ENCODE results near the gene FRMD4A. TPM values are rescaled to one million over a fixed set of nuclear protein-coding genes. Genes with fewer than 3 reads are reported as not detected.
A peak's percentile ranks its signal among the peaks of the same experiment; 100 is the strongest.

Gene FRMD4A
- total and polyA plus RNA-seq, 5 donors from 2014 or later, result 0.34 to 2.4 (median 0.54) TPM

DNA sequence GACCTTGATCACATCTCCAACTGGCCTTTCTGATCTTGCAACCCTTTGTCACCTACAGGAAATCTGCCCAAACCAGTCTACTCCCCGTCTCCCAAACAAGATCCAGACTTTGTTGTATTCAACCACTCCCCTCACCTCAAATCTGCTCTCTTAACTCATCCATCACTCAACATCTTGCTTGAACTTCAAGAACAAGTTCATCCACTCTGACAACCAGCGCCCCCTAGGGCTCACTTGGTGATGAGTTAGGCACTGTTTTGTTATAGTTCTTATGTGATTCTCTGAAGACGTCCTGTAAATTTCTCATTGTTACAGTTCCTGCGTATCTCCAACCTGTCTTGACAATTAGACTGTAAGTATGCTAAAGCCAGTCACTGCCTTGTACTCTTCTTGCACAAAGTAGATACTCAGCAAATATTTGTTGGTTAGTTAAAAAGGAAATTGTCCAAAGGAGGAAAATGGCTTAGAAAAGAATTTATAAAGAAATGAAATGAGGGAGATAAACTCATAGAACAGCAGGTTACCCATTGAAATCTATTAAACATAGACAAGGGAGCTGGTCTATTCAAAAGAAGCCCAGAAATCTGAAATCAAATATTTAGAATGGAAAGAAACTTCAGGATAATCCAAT lies 5.3 kb downstream of the FRMD4A start:
- Histone ChIP-seq H3K27ac (ENCODE audit: insufficient read depth, low read length, poor library complexity, severe bottlenecking) (no peak overlapping the region), H3K9me3 (ENCODE audit: control insufficient read depth in 2 of 2, low read length in 2 of 2) (no peaks in the 10 kb centered on the region), H3K27me3 (ENCODE audit: control insufficient read depth, insufficient read depth, low read length) (peaks cover 4% of the 10 kb centered on the region), H3K36me3 (ENCODE audit: control insufficient read depth, insufficient read depth, low read length) (no peaks in the 10 kb centered on the region), H3K4me1 (ENCODE audit: control insufficient read depth, insufficient read depth, low read length, poor library complexity, severe bottlenecking) (no peaks in the 10 kb centered on the region), H3K4me3 (ENCODE audit: low read depth, low read length) (no peak overlapping the region)
- Mint-ChIP-seq H3K36me3 (peaks cover 3% of the 10 kb centered on the region), H3K27me3 (peaks cover 19% of the 10 kb centered on the region), H3K4me1 (peaks cover 0 to 4% (median 0%) of the 10 kb centered on the region in 4 donors), H3K27ac (no peak overlapping the region), H3K4me3 (no peak overlapping the region), H3K9me3 (peaks cover 0 to 4% (median 0%) of the 10 kb centered on the region in 7 donors)
- DNase-seq (peak in 2 of 3 donors; percentile 11 to 62), ATAC-seq (ENCODE audit: low read depth in 2 of 2) (no peak)

DNA sequence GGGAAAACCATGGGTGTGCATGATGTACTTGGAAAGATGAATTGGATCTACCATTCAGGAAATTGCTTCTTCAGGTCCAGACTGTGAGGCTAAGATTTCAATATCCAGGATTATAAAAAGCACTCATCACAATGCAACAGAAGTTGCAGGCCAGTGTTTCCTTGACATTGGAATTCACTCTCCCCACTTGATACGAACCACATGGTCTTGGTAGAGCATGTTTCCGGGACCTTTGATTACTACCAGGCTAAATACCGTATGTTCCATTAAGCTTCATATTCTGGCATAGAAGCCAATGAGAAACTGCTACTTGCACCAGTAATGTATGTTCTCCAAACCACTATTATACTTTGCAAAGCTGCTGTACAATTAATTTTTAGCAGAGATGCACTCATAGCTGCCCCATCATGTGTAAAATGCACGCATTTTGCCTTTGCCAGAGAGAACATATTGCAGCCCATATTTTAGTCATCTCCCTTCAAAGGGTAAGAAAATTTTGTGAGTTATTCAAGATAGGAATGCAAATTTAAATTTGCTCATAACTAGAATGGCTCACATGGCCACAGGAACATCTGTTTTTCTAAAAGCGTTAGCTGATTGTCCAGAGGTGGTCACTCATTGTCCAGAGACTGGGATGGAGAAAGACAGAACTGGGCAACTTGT lies 8.1 kb downstream of the FRMD4A start:
- H3K36me3 ChIP-seq (ENCODE audit: control insufficient read depth, insufficient read depth, low read length), result no peaks in the 10 kb centered on the region
- H3K4me3 ChIP-seq (ENCODE audit: low read depth, low read length), result no peak overlapping the region
- Mint-ChIP-seq H3K36me3 (peaks cover 5% of the 10 kb centered on the region), H3K9me3 (peaks cover 0 to 5% (median 0%) of the 10 kb centered on the region in 7 donors), H3K27me3 (peaks cover 9% of the 10 kb centered on the region), H3K27ac (no peak overlapping the region), H3K4me1 (peaks cover 0 to 4% (median 0%) of the 10 kb centered on the region in 4 donors), H3K4me3 (no peak overlapping the region)
- no peaks in the 10 kb centered on the region for H3K4me1 ChIP-seq (ENCODE audit: control insufficient read depth, insufficient read depth, low read length, poor library complexity, severe bottlenecking)
- DNase-seq (no peak), ATAC-seq (ENCODE audit: low read depth in 2 of 2) (no peak)
- H3K9me3 ChIP-seq (ENCODE audit: control insufficient read depth in 2 of 2, low read length in 2 of 2), result no peaks in the 10 kb centered on the region
- H3K27me3 ChIP-seq (ENCODE audit: control insufficient read depth, insufficient read depth, low read length), result peaks cover 9% of the 10 kb centered on the region
- no peak overlapping the region for H3K27ac ChIP-seq (ENCODE audit: insufficient read depth, low read length, poor library complexity, severe bottlenecking)

DNA sequence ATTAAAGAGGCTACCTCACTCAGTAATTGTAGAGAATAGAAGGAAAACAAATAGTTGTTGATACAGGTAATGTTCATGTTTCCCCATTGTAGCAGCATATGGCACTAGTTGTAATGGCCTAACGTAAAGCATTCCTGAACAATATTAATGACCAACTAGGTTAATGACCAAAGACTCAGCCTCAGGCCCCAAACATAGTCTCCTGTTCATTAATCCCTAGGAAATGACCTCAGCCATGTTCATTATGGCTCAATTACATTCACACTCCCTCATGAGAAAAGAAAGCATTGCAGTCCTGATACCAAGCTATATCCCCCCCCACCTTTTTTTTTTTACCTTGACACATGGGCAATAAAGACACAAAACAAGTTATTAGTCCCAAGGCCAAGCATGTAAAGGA lies 12.7 kb downstream of the FRMD4A start:
- Histone ChIP-seq H3K4me3 (ENCODE audit: low read depth, low read length) (no peak overlapping the region), H3K36me3 (ENCODE audit: control insufficient read depth, insufficient read depth, low read length) (no peaks in the 10 kb centered on the region), H3K27me3 (ENCODE audit: control insufficient read depth, insufficient read depth, low read length) (peaks cover 10% of the 10 kb centered on the region), H3K4me1 (ENCODE audit: control insufficient read depth, insufficient read depth, low read length, poor library complexity, severe bottlenecking) (no peaks in the 10 kb centered on the region), H3K27ac (ENCODE audit: insufficient read depth, low read length, poor library complexity, severe bottlenecking) (no peak overlapping the region), H3K9me3 (ENCODE audit: control insufficient read depth in 2 of 2, low read length in 2 of 2) (no peaks in the 10 kb centered on the region)
- H3K36me3 Mint-ChIP-seq, result peaks cover 5% of the 10 kb centered on the region
- DNase-seq, result no peak
- peaks cover 0 to 3% (median 0%) of the 10 kb centered on the region in 7 donors for H3K9me3 Mint-ChIP-seq
- H3K4me3 Mint-ChIP-seq, result no peak overlapping the region
- no peak overlapping the region for H3K27ac Mint-ChIP-seq
- no peak for ATAC-seq (ENCODE audit: low read depth in 2 of 2)
- no peaks in the 10 kb centered on the region for H3K4me1 Mint-ChIP-seq
- peaks cover 23% of the 10 kb centered on the region for H3K27me3 Mint-ChIP-seq

DNA sequence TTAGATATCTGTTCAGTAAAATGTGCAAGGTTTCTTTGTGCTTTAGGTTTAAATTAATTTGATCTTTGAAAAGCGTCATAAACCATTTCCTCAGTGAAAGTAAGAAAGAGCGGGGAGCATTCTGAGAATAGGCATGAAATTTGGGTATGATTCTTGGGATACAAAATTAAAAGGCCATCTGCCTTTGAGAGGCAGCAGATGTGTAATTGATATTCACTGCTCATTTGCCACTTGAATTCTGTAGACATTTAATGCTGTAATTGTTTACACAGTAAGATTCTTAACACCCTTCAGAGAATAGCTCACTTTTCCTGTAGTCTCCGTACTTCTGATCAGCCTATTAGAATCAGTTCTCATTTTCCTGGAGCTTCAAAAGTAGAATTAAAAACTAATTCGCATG lies 18.7 kb downstream of the FRMD4A start:
- H3K4me3 Mint-ChIP-seq, result no peak overlapping the region
- H3K4me1 Mint-ChIP-seq, result no peaks in the 10 kb centered on the region
- H3K9me3 ChIP-seq (ENCODE audit: control insufficient read depth in 2 of 2, low read length in 2 of 2), result no peaks in the 10 kb centered on the region
- no peak overlapping the region for H3K4me3 ChIP-seq (ENCODE audit: low read depth, low read length)
- H3K27me3 ChIP-seq (ENCODE audit: control insufficient read depth, insufficient read depth, low read length), result peaks cover 5% of the 10 kb centered on the region
- H3K4me1 ChIP-seq (ENCODE audit: control insufficient read depth, insufficient read depth, low read length, poor library complexity, severe bottlenecking), result no peaks in the 10 kb centered on the region
- no peaks in the 10 kb centered on the region for H3K36me3 ChIP-seq (ENCODE audit: control insufficient read depth, insufficient read depth, low read length)
- H3K27ac Mint-ChIP-seq, result no peak overlapping the region
- H3K9me3 Mint-ChIP-seq, result peaks cover 0 to 2% (median 0%) of the 10 kb centered on the region in 7 donors
- no peak for ATAC-seq (ENCODE audit: low read depth in 2 of 2)
- no peak overlapping the region for H3K27ac ChIP-seq (ENCODE audit: insufficient read depth, low read length, poor library complexity, severe bottlenecking)
- H3K36me3 Mint-ChIP-seq, result peaks cover 4% of the 10 kb centered on the region
- H3K27me3 Mint-ChIP-seq, result peaks cover 29% of the 10 kb centered on the region
- no peak for DNase-seq

DNA sequence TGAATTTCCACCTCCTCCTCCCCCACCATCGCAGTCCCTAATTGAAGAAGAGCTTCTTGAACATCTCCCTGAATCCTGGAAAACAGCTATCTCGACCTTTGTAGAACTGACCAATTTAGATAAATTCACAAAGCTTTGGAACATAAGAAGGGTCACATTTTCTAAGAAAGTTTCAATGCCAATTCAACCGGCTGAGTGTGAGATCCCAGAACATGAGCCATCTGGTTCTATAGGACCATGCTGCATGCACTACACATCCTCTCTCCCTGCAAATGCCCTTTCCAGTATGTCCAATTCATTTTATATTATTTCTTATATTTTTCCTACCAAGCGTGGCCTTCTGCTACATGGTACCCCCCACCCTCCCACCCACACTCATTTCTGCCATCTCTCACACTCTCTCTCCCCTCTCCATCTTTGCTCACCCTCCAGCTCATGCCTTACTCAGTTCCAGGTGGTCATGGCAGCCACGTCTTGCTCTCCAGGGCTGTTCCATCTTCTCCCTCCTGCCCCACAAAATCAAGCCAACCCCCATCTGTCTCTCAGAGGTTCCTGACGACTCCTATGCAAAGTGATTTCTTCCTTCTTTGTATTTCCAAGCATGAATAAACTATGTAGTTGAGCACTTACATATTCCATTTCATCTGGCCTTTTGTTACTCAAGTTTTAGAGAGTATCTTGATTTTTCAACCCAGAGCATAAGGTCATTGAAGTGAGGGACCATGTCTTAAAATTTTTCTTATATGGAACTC lies 19.3 kb downstream of the FRMD4A start:
- Histone ChIP-seq H3K27ac (ENCODE audit: insufficient read depth, low read length, poor library complexity, severe bottlenecking) (no peak overlapping the region), H3K9me3 (ENCODE audit: control insufficient read depth in 2 of 2, low read length in 2 of 2) (no peaks in the 10 kb centered on the region), H3K4me1 (ENCODE audit: control insufficient read depth, insufficient read depth, low read length, poor library complexity, severe bottlenecking) (no peaks in the 10 kb centered on the region), H3K36me3 (ENCODE audit: control insufficient read depth, insufficient read depth, low read length) (no peaks in the 10 kb centered on the region), H3K4me3 (ENCODE audit: low read depth, low read length) (no peak overlapping the region), H3K27me3 (ENCODE audit: control insufficient read depth, insufficient read depth, low read length) (peaks cover 4% of the 10 kb centered on the region)
- no peak for DNase-seq
- no peak for ATAC-seq (ENCODE audit: low read depth in 2 of 2)
- Mint-ChIP-seq H3K9me3 (peaks cover 0 to 2% (median 0%) of the 10 kb centered on the region in 7 donors), H3K27me3 (peaks cover 33% of the 10 kb centered on the region), H3K27ac (no peak overlapping the region), H3K4me1 (no peaks in the 10 kb centered on the region), H3K36me3 (peaks cover 4% of the 10 kb centered on the region), H3K4me3 (no peak overlapping the region)

DNA sequence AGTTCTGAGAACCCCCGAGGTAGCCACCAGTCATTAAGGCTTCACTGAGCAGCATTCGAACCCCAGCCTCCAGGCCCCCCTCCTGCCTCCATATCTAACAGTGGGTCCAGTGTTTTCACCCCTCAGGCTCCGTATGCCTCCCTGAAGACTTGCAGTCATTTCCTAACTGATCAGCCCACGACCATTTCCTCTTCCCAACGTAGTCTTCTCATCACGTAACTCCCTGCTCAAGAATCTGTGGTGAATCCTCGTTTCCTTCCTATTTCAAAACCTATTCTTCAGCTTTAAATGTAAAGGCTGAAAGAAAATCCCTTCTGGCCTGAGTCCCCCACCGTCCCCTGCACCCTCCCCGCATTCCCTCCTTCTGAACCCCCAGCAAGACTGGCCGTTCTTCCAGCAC lies 21.1 kb downstream of the FRMD4A start:
- H3K36me3 ChIP-seq (ENCODE audit: control insufficient read depth, insufficient read depth, low read length), result no peaks in the 10 kb centered on the region
- Mint-ChIP-seq H3K4me1 (no peaks in the 10 kb centered on the region), H3K4me3 (no peak overlapping the region), H3K27ac (no peak overlapping the region), H3K36me3 (peaks cover 4% of the 10 kb centered on the region), H3K9me3 (peaks cover 0 to 1% (median 0%) of the 10 kb centered on the region in 7 donors), H3K27me3 (peaks cover 17% of the 10 kb centered on the region)
- no peaks in the 10 kb centered on the region for H3K9me3 ChIP-seq (ENCODE audit: control insufficient read depth in 2 of 2, low read length in 2 of 2)
- no peaks in the 10 kb centered on the region for H3K4me1 ChIP-seq (ENCODE audit: control insufficient read depth, insufficient read depth, low read length, poor library complexity, severe bottlenecking)
- H3K27ac ChIP-seq (ENCODE audit: insufficient read depth, low read length, poor library complexity, severe bottlenecking), result no peak overlapping the region
- DNase-seq (no peak), ATAC-seq (ENCODE audit: low read depth in 2 of 2) (no peak)
- no peak overlapping the region for H3K4me3 ChIP-seq (ENCODE audit: low read depth, low read length)
- peaks cover 3% of the 10 kb centered on the region for H3K27me3 ChIP-seq (ENCODE audit: control insufficient read depth, insufficient read depth, low read length)

DNA sequence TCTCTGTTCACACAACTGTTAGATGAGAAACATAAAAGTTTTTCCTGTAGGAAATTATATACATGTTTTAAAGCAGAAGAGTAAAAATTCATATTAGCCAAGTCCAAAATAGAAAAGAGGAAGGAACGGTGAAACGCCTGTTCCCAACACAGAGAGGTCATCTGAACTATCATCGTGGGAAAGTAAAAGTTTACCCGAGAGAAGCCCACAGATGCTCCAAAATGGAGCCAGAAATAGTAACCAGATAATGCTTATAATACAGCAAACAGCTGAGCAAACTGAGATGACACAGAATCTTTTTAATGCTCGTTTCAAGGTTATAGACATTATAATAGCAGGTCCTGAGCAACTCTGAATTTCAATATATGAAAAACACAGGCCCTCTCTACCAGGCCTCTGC lies 24.5 kb downstream of the FRMD4A start:
- Mint-ChIP-seq H3K4me1 (no peaks in the 10 kb centered on the region), H3K36me3 (peaks cover 3% of the 10 kb centered on the region)

More for the DNA sequence above, 24.5 kb downstream of the FRMD4A start:
- H3K9me3 Mint-ChIP-seq, result no peaks in the 10 kb centered on the region
- Histone ChIP-seq H3K9me3 (ENCODE audit: control insufficient read depth in 2 of 2, low read length in 2 of 2) (no peaks in the 10 kb centered on the region), H3K27me3 (ENCODE audit: control insufficient read depth, insufficient read depth, low read length) (peaks cover 12% of the 10 kb centered on the region), H3K4me3 (ENCODE audit: low read depth, low read length) (no peak overlapping the region), H3K27ac (ENCODE audit: insufficient read depth, low read length, poor library complexity, severe bottlenecking) (no peak overlapping the region), H3K4me1 (ENCODE audit: control insufficient read depth, insufficient read depth, low read length, poor library complexity, severe bottlenecking) (no peaks in the 10 kb centered on the region), H3K36me3 (ENCODE audit: control insufficient read depth, insufficient read depth, low read length) (no peaks in the 10 kb centered on the region)
- DNase-seq (no peak), ATAC-seq (ENCODE audit: low read depth in 2 of 2) (no peak)
- peaks cover 9% of the 10 kb centered on the region for H3K27me3 Mint-ChIP-seq
- H3K27ac Mint-ChIP-seq, result no peak overlapping the region
- no peak overlapping the region for H3K4me3 Mint-ChIP-seq
